A673 (cell line): ENCODE data around the gene PPP5C. TPM values are rescaled to one million over a fixed set of nuclear protein-coding genes. Genes with fewer than 3 reads are reported as not detected.

ENCODE experiments used
- BruUV-seq: library from RNA; stranded (reverse); fragments of 400-500 nt; replicated peaks from 2 replicates; lab custom pipeline; 2021; lab: Mats Ljungman, UMichigan
- CTCF ChIA-PET: fragments of 300-600 bp; sonication (Branson Sonifier 250); formaldehyde crosslinking; loops from one replicate; lab custom pipeline; 2022; ENCODE audit warnings: antibody characterized with exemption; lab: Charles Lee
- POLR2A ChIA-PET: fragments of 300-600 bp; sonication (Branson Sonifier 250); formaldehyde crosslinking; loops from one replicate; lab custom pipeline; 2022; ENCODE audit warnings: antibody characterized with exemption; ENCODE audit not compliant: low non-redundant PET; lab: Charles Lee
- DNase-seq: peaks from one replicate; pipeline ENCODE4 v3.0.0-alpha.2; 2015; ENCODE audit warnings: low spot score
- H3K27ac ChIP-seq: fragments of 200-600 bp; sonication (generic); 2 replicates; pipeline ENCODE4 v1.5.1; 2016; ENCODE audit warnings: mixed run types, low read depth, mild to moderate bottlenecking, mixed read lengths, antibody characterized with exemption, low read length; ENCODE audit not compliant: poor library complexity, severe bottlenecking
- H3K27me3 ChIP-seq: fragments of 200-600 bp; sonication (generic); replicated peaks from 2 replicates; pipeline ENCODE4 v1.6.1; 2017; ENCODE audit warnings: mixed run types, low read depth, mild to moderate bottlenecking, mixed read lengths, antibody characterized with exemption, low read length; ENCODE audit not compliant: insufficient read depth, poor library complexity
- H3K36me3 ChIP-seq: fragments of 200-600 bp; sonication (generic); 2 replicates; pipeline ENCODE4 v1.6.1; 2016; ENCODE audit warnings: mixed run types, mild to moderate bottlenecking, mixed read lengths, antibody characterized with exemption, low read length; ENCODE audit not compliant: insufficient read depth, poor library complexity, severe bottlenecking
- H3K4me1 ChIP-seq: fragments of 200-600 bp; sonication (generic); 2 replicates; pipeline ENCODE4 v1.6.1; 2017; ENCODE audit warnings: mixed run types, mild to moderate bottlenecking, mixed read lengths, antibody characterized with exemption, low read length; ENCODE audit not compliant: insufficient read depth, poor library complexity, severe bottlenecking
- H3K4me3 ChIP-seq: fragments of 200-600 bp; sonication (generic); 2 replicates; pipeline ENCODE4 v1.5.1; 2016; ENCODE audit warnings: low read depth, mixed run types, mild to moderate bottlenecking, mixed read lengths, low read length; ENCODE audit not compliant: poor library complexity, severe bottlenecking
- H3K9me3 ChIP-seq: fragments of 200-600 bp; sonication (generic); 2 replicates; pipeline ENCODE4 v1.6.1; 2016; ENCODE audit warnings: mixed run types, low read depth, mild to moderate bottlenecking, mixed read lengths, antibody characterized with exemption, low read length; ENCODE audit not compliant: poor library complexity, severe bottlenecking
- EZH2 ChIP-seq: fragments of 200-600 bp; sonication (generic); IDR thresholded peaks from 2 replicates; pipeline ENCODE4 v1.6.1; 2017; ENCODE audit warnings: borderline replicate concordance, low read depth, mild to moderate bottlenecking, mixed read lengths, antibody characterized with exemption, low read length; ENCODE audit not compliant: poor library complexity, severe bottlenecking
- intact Hi-C: fragments of 100-400 bp; cut with micrococcal nuclease; formaldehyde crosslinking; loops from one replicate; pipeline ENCODE4 v1.10.0; 2022; ENCODE audit not compliant: unreplicated experiment
- total RNA-seq: library from RNA; stranded (reverse); gene quantifications from 2 replicates; pipeline ENCODE4 v1.2.3, GENCODE V29; 2021
- TF ChIP-seq, protein P1 (sequence below): fragments of 300-800, 200-600 bp; sonication (generic); conservative IDR thresholded peaks from 2 replicates; pipeline ENCODE4 v1.5.1; 2017; ENCODE audit warnings: low read depth, mild to moderate bottlenecking, antibody characterized with exemption, low read length, moderate library complexity, mixed read lengths

Gene PPP5C
- total RNA-seq, 1 experiment from 2014 or later, result 164 TPM

DNA sequence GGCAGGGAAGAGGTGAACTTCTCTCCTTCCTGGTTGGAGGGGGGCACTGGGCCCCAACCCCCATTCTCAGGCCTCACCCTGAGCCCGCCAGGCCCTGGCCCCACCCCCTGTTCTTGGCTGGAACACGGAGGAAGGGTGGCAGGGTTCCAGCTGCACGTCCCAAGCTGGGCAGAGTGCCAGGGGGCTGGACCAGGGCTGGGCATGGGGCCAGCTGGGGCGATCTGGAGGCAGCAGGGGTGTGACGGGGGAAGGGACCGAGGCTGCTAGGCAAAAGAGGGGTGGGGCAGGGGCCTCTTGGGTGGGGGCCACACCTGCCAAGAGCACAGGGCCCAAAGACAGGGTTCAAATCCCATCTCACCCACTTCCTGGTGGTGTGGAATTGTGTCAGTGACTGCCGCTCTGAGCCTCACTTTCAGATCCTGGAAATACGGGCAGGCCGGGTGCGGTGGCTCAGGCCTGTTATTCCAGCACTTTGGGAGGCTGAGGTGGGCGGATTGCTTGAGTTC lies 47.8 kb upstream of the PPP5C start:
- H3K27ac ChIP-seq, result peak overlapping the region; percentile 65
- peak overlapping the region; percentile 4 for H3K4me3 ChIP-seq
- peaks cover 51% of the 10 kb centered on the region for H3K4me1 ChIP-seq
- TF ChIP-seq EZH2, result no peak
- TF ChIP-seq, protein P1, sequence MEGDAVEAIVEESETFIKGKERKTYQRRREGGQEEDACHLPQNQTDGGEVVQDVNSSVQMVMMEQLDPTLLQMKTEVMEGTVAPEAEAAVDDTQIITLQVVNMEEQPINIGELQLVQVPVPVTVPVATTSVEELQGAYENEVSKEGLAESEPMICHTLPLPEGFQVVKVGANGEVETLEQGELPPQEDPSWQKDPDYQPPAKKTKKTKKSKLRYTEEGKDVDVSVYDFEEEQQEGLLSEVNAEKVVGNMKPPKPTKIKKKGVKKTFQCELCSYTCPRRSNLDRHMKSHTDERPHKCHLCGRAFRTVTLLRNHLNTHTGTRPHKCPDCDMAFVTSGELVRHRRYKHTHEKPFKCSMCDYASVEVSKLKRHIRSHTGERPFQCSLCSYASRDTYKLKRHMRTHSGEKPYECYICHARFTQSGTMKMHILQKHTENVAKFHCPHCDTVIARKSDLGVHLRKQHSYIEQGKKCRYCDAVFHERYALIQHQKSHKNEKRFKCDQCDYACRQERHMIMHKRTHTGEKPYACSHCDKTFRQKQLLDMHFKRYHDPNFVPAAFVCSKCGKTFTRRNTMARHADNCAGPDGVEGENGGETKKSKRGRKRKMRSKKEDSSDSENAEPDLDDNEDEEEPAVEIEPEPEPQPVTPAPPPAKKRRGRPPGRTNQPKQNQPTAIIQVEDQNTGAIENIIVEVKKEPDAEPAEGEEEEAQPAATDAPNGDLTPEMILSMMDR, result no peak
- ChIA-PET POLR2A (no interaction called here), CTCF (no interaction called here)
- no peaks in the 10 kb centered on the region for H3K9me3 ChIP-seq
- no TSS peak for BruUV-seq
- intact Hi-C loops, result no loop called here
- peak; percentile 94 for DNase-seq
- no peaks in the 10 kb centered on the region for H3K27me3 ChIP-seq
- no peaks in the 10 kb centered on the region for H3K36me3 ChIP-seq

DNA sequence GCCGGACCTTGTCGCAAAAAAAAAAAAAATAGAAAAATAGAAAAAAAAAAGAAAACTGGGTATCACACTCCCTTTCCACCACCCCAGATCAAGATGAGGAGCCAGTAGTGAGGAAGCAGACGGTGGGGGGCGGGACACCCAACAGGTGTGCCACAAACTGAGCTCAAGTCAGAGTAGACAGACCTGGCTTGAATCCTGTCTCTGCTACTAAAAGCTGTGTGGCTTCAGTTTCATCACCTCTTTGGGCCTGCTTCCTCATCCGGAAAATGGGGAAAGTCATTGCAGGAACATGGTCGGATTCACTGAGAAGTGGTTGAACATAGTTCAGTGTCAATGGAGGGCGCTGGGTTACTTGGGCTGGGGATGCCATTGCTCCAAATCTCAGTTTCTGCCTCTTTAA lies 47.2 kb upstream of the PPP5C start:
- peak overlapping the region; percentile 65 for H3K27ac ChIP-seq
- peaks cover 51% of the 10 kb centered on the region for H3K4me1 ChIP-seq
- no peak for TF ChIP-seq EZH2
- TF ChIP-seq, protein P1, result no peak
- ChIA-PET CTCF (interaction anchor here (0.6 kb wide), 1 partner anchor 16 kb away, joined by 4 read pairs; no protein-coding TSS in a partner anchor), POLR2A (no interaction called here)
- H3K4me3 ChIP-seq, result no peak overlapping the region
- no TSS peak for BruUV-seq
- no peak for DNase-seq
- H3K27me3 ChIP-seq, result no peaks in the 10 kb centered on the region
- no peaks in the 10 kb centered on the region for H3K9me3 ChIP-seq
- intact Hi-C loops, result no loop called here
- no peaks in the 10 kb centered on the region for H3K36me3 ChIP-seq

DNA sequence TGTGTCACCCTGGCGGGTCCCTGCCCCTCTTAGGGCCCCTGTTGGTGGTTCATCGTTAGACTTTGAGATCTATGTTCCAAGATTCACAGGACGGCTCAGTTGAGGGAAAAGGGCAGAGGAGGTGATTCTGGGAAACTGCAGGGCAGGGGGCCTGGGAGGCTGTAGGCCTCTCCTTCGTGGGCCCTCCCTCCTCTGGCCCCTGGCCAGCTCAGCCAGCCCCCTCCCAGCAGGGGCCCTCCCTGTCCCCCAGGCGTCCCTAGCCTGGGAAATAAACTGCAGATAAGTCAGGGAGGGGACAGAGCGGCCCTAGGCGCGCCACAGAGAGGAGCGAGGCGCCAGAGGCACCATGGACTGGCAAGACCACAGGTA lies 43.6 kb upstream of the PPP5C start:
- POLR2A ChIA-PET, result no interaction called here
- BruUV-seq, result no TSS peak

More for the DNA sequence above, 43.6 kb upstream of the PPP5C start:
- CTCF ChIA-PET, result no interaction called here
- Histone ChIP-seq H3K27ac (peak overlapping the region; percentile 44), H3K4me1 (peaks cover 34% of the 10 kb centered on the region), H3K27me3 (no peaks in the 10 kb centered on the region), H3K36me3 (no peaks in the 10 kb centered on the region), H3K9me3 (peaks cover 4% of the 10 kb centered on the region), H3K4me3 (no peak overlapping the region)
- intact Hi-C loops, result no loop called here
- no peak for DNase-seq
- TF ChIP-seq EZH2, result no peak
- TF ChIP-seq, protein P1, result no peak
